GM12873 (cell line): Measurements from ENCODE around the gene ALKBH6.
A peak's percentile ranks its signal among the peaks of the same experiment; 100 is the strongest.

ENCODE experiments used
- CTCF ChIP-seq: IDR thresholded peaks from 2 replicates; pipeline ENCODE4 v1.5.1; 2012; ENCODE audit warnings: low read depth, mild to moderate bottlenecking, moderate library complexity, low read length, control low read depth; ENCODE audit not compliant: insufficient read depth; ENCODE audit errors: missing control alignments

ALKBH6 gene

GRCh38 chr19:36014012-36014924, at the start of gene ALKBH6:
Gene ALKBH6 (minus strand): TSS chr19:36014213. CDS start chr19:36013397, 816 bp downstream.
- no peak for TF ChIP-seq CTCF

GRCh38 chr19:36061367-36061766, 47.4 kb upstream of the ALKBH6 start:
- TF ChIP-seq CTCF: no peak

DNA sequence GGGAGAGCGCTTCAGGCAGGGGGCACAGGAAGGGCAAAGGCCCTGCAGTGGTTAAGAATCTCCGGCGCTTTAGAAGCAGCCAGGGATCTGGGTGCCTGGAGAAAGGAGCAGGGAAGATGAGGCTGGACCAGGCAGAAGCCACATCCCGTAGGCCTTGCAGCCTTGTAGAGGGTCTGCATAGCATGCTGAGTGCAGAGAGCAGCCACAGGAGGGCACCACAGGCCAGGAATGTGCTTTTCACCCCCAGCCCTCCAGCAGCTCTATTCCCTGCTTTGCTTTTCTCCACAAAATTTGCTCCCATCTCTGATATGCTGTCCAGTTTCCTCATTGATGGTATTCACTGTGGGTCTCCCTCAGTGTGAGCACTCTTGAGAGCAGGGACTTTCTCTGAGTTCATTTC, 46.4 kb upstream of the ALKBH6 start:
- TF ChIP-seq CTCF: peak; percentile 70

DNA sequence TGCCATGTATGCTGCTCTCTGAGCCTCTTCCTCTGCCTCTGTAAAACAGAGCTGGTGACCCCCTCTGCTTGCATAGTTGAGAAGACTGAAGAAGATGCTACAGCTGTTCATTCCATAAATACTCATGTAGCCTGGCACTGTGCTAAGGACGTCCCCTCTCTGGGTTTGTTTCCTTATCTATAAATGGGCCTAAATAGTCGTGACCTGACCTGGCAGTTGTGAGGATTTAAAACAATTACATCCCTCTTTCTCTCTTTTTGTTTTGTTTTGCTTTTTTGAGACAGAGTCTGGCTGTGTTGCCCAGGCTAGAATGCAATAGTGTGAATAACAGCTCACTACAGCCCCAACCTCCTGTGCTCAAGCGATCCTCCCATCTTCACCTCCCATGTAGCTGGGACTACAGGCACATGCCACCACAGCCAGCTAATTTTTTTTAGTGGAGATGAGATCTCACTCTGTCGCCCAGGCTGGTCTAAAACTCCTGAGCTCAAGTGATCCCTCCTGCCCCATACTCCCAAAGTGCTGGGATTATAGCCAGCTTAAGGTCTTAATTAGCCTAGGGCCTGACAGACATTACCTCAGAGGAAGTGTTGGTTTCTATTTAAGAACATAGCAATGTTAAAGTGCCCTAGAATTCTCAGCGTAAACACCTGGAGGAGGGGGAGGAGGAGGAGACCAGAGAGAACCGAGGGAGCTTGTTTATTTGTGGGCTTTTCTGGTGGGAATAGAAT, 45.3 kb upstream of the ALKBH6 start:
- no peak for TF ChIP-seq CTCF

- TF ChIP-seq CTCF: no peak
These were observed 44.6 kb upstream of the ALKBH6 start for GRCh38 chr19:36058481-36059179.

DNA sequence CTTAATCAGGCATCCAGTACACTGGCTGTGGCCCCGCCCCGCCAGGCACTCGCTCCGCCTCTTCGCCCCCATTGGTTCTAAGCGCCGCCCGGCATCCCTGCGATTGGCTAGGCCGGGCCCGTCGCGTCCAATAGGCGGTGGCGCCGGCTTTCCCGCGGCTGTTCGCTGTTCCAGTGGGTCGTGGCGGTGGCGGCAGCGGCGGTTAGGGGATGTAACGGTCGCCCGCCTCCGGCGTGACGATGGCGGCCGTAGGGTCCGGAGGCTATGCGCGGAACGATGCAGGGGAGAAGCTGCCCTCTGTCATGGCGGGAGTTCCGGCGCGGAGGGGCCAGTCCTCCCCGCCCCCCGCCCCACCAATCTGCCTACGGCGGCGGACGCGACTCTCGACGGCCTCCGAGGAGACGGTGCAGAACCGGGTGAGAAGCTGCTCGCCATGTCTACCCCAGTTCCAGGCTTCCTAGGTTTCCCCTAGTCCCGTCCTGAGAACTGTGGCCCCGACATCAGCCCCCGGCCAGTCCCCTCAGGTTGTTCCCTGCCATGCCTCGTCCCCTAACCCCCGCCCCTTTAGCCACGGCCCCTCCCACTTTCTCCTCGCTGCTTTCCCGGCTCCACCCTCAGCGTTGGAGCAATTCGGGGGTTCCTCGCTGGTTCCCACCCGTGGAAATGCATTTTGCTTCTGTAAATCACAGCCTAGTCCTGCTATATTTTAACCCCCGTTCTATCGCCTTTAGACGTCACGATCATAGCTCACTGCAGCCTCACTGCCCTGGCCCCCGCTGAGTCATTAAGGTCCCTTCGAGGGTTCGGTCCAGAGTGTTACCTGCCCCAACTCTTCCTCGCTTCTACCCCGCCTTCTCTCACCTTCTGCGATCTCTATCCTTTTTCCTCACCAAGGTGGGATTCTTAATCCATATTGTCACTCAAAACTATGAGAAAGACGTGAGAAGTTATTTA, 41.0 kb upstream of the ALKBH6 start, which contains the start of gene WDR62:
WDR62 (plus strand) TSS at position 165 of the 954 bp plus-strand sequence; CDS start at position 240, 75 bp downstream.
- TF ChIP-seq CTCF: no peak
